GM23338 (cell line): ENCODE results near the gene HTN1. TPM values are rescaled to one million over a fixed set of nuclear protein-coding genes. Genes with fewer than 3 reads are reported as not detected.

Experiments
- ATAC-seq: fragments of 200-7000 bp; cut with Tn5 transposase; 3 replicates; pipeline ENCODE4 v1.9.1; 2020
- DNase-seq: peaks from one replicate; pipeline ENCODE4 v3.0.0-alpha.2; 2015; ENCODE audit warnings: low spot score
- H2AFZ ChIP-seq: fragments of 200-600 bp; sonication (generic); 2 replicates; pipeline ENCODE4 v1.8.0; 2016; ENCODE audit warnings: antibody characterized with exemption, mild to moderate bottlenecking, moderate library complexity
- H3F3A ChIP-seq: fragments of 200-600 bp; sonication (generic); replicated peaks from 2 replicates; pipeline ENCODE4 v1.8.0; 2017; ENCODE audit warnings: antibody characterized with exemption, mixed run types, low read depth
- H3K27ac ChIP-seq: fragments of 200-600 bp; sonication (generic); 2 replicates; pipeline ENCODE4 v1.6.1; 2016; ENCODE audit warnings: low read depth
- H3K27me3 ChIP-seq: fragments of 200-600 bp; sonication (generic); 2 replicates; pipeline ENCODE4 v1.8.0; 2016; ENCODE audit warnings: mild to moderate bottlenecking, mixed run types, moderate library complexity; ENCODE audit not compliant: insufficient read depth
- H3K36me3 ChIP-seq: fragments of 200-600 bp; sonication (generic); 2 replicates; pipeline ENCODE4 v1.8.0; 2016; ENCODE audit warnings: mild to moderate bottlenecking; ENCODE audit not compliant: insufficient read depth
- H3K4me1 ChIP-seq: fragments of 200-600 bp; sonication (generic); 2 replicates; pipeline ENCODE4 v1.8.0; 2016; ENCODE audit warnings: mild to moderate bottlenecking, moderate library complexity; ENCODE audit not compliant: insufficient read depth
- H3K4me2 ChIP-seq: fragments of 200-600 bp; sonication (generic); 2 replicates; pipeline ENCODE4 v1.7.1; 2017; ENCODE audit warnings: mixed run types
- H3K4me3 ChIP-seq: fragments of 200-600 bp; sonication (generic); 2 replicates; pipeline ENCODE4 v1.6.1; 2016; ENCODE audit warnings: mixed run types
- H3K79me2 ChIP-seq: fragments of 200-600 bp; sonication (generic); replicated peaks from 2 replicates; pipeline ENCODE4 v1.8.0; 2017; ENCODE audit warnings: mild to moderate bottlenecking; ENCODE audit not compliant: insufficient read depth
- H3K9me2 ChIP-seq: fragments of 200-600 bp; sonication (generic); 2 replicates; pipeline ENCODE4 v1.8.0; 2017; ENCODE audit not compliant: insufficient read depth
- H4K20me1 ChIP-seq: fragments of 200-600 bp; sonication (generic); replicated peaks from 2 replicates; pipeline ENCODE4 v1.8.0; 2017; ENCODE audit warnings: mild to moderate bottlenecking; ENCODE audit not compliant: insufficient read depth
- H3K27ac Mint-ChIP-seq: 2 replicates; pipeline ENCODE4 v1.8.0; 2020; ENCODE audit warnings: inconsistent platforms, mild to moderate bottlenecking, moderate library complexity, mixed read lengths
- H3K27me3 Mint-ChIP-seq: 3 replicates; pipeline ENCODE4 v1.8.0; 2022; ENCODE audit warnings: low read depth, mild to moderate bottlenecking, moderate library complexity, mixed read lengths, inconsistent platforms; ENCODE audit not compliant: insufficient read depth, poor library complexity
- H3K36me3 Mint-ChIP-seq: 3 replicates; pipeline ENCODE4 v1.8.0; 2021; ENCODE audit warnings: low read depth, mild to moderate bottlenecking, inconsistent platforms, moderate library complexity, mixed read lengths
- H3K4me1 Mint-ChIP-seq: 3 replicates; pipeline ENCODE4 v1.8.0; 2020; ENCODE audit warnings: mild to moderate bottlenecking, inconsistent platforms, mixed read lengths
- H3K4me3 Mint-ChIP-seq: 3 replicates; pipeline ENCODE4 v1.8.0; 2021; ENCODE audit warnings: moderate library complexity, mild to moderate bottlenecking, inconsistent platforms, mixed read lengths
- H3K9me3 Mint-ChIP-seq: 3 replicates; pipeline ENCODE4 v1.8.0; 2020; ENCODE audit warnings: moderate library complexity, mild to moderate bottlenecking, inconsistent platforms, mixed read lengths
- CREB1 ChIP-seq: fragments of 250-450 bp; sonication (Bioruptor Pico); IDR thresholded peaks from 2 replicates; pipeline ENCODE4 v1.5.0; 2020; ENCODE audit warnings: low read depth, mild to moderate bottlenecking, moderate library complexity
- polyA plus RNA-seq: library from polyadenylated mRNA; unstranded; fragments of >200 nt; fragmentation: Nextera tagmentation; extraction: Ambion mirVana; gene quantifications from 2 replicates; pipeline ENCODE4 v1.2.1, GENCODE V29; 2016
- total RNA-seq: library from RNA; depleted of rRNA; stranded (reverse); fragments of >200 nt; shearing (Covaris generic); gene quantifications from 2 replicates; pipeline ENCODE4 v1.2.3, GENCODE V29; 2014; rRNA removed
- TF ChIP-seq, protein P1 (sequence below): IDR thresholded peaks from 2 replicates; pipeline ENCODE4 v1.6.1; 2016; ENCODE audit warnings: antibody characterized with exemption

Gene HTN1
- total and polyA plus RNA-seq, 2 experiments from 2014 or later: not detected

DNA sequence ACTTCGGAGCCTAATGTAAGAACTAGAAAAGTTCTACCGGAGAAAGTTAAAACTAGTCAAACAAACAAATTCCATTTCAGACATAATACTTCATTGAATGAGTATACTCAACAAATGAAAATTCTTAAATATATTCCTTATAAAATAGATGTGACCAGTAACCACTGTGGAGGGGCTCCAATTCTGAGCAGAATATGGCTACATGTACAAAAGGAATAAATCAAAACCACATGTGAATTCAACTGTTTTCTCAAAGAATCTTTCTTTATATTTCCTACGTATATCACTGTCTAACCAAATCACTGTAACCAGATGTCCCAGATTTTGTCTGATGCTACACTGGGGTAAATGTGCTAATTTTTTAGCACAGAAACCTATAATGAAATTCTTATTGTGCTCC is 49.0 kb downstream of the HTN1 start:
- DNase-seq: no peak
- Histone ChIP-seq H2AFZ (no peak overlapping the region), H3K4me2 (no peak overlapping the region), H3K27ac (no peak overlapping the region), H3K4me3 (no peak overlapping the region), H3F3A (no peaks in the 10 kb centered on the region), H3K36me3 (no peaks in the 10 kb centered on the region), H3K9me2 (no peaks in the 10 kb centered on the region), H4K20me1 (no peaks in the 10 kb centered on the region), H3K79me2 (no peaks in the 10 kb centered on the region), H3K27me3 (no peaks in the 10 kb centered on the region), H3K4me1 (peaks cover 7% of the 10 kb centered on the region; the same call in 1 of the 2 replicates)
- no peak for ATAC-seq
- no peaks in the 10 kb centered on the region for H3K36me3 Mint-ChIP-seq
- no peaks in the 10 kb centered on the region for H3K27me3 Mint-ChIP-seq
- no peak overlapping the region for H3K27ac Mint-ChIP-seq
- no peak overlapping the region for H3K4me3 Mint-ChIP-seq
- no peak for TF ChIP-seq CREB1 (CRISPR knock-in tag)
- TF ChIP-seq, protein P1, sequence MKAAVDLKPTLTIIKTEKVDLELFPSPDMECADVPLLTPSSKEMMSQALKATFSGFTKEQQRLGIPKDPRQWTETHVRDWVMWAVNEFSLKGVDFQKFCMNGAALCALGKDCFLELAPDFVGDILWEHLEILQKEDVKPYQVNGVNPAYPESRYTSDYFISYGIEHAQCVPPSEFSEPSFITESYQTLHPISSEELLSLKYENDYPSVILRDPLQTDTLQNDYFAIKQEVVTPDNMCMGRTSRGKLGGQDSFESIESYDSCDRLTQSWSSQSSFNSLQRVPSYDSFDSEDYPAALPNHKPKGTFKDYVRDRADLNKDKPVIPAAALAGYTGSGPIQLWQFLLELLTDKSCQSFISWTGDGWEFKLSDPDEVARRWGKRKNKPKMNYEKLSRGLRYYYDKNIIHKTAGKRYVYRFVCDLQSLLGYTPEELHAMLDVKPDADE: no peak
- H3K9me3 Mint-ChIP-seq: no peaks in the 10 kb centered on the region
- H3K4me1 Mint-ChIP-seq: peaks cover 2% of the 10 kb centered on the region; the same call in 1 of the 3 replicates

Other genes with a start within 250 kb of the HTN1 start
- 0.12 TPM in 1 of 2 replicates, not detected in the other for gene SULT1E1, start 190.3 kb upstream of the HTN1 start, total RNA-seq
- not detected in 2 replicates for gene SULT1E1, start 190.3 kb upstream of the HTN1 start, polyA plus RNA-seq
- gene CSN1S1, start 119.4 kb upstream of the HTN1 start, total RNA-seq: not detected in 2 replicates
- 0.21 TPM in 1 of 2 replicates, not detected in the other for gene CSN1S1, start 119.4 kb upstream of the HTN1 start, polyA plus RNA-seq
- gene CSN2, start 84.7 kb upstream of the HTN1 start, total RNA-seq: not detected in 2 replicates
- not detected in 2 replicates for gene CSN2, start 84.7 kb upstream of the HTN1 start, polyA plus RNA-seq
- gene STATH, start 54.5 kb upstream of the HTN1 start, total RNA-seq: not detected in 2 replicates
- not detected in 2 replicates for gene STATH, start 54.5 kb upstream of the HTN1 start, polyA plus RNA-seq
- not detected in 2 replicates for gene HTN3, start 22.0 kb upstream of the HTN1 start, total RNA-seq
- not detected in 2 replicates for gene HTN3, start 22.0 kb upstream of the HTN1 start, polyA plus RNA-seq
- not detected in 2 replicates for gene PRR27, start 103.8 kb downstream of the HTN1 start, total RNA-seq
- gene PRR27, start 103.8 kb downstream of the HTN1 start, polyA plus RNA-seq: not detected in 2 replicates
- not detected in 2 replicates for gene ODAM, start 145.3 kb downstream of the HTN1 start, total RNA-seq
- not detected in 2 replicates for gene ODAM, start 145.3 kb downstream of the HTN1 start, polyA plus RNA-seq
- not detected in 2 replicates for gene FDCSP, start 175.7 kb downstream of the HTN1 start, total RNA-seq
- not detected in 2 replicates for gene FDCSP, start 175.7 kb downstream of the HTN1 start, polyA plus RNA-seq
- gene CSN3, start 192.2 kb downstream of the HTN1 start, total RNA-seq: not detected in 2 replicates
- not detected in 2 replicates for gene CSN3, start 192.2 kb downstream of the HTN1 start, polyA plus RNA-seq